Measurements from ENCODE around the gene NCL. TPM values are rescaled to one million over a fixed set of nuclear protein-coding genes. Genes with fewer than 3 reads are reported as not detected.

NCL gene
- total and polyA plus RNA-seq, 2 of the 13 experiments (the other 11 are each of a cell fraction or from before 2014, with no cell fraction given) = 105 to 779 TPM

DNA sequence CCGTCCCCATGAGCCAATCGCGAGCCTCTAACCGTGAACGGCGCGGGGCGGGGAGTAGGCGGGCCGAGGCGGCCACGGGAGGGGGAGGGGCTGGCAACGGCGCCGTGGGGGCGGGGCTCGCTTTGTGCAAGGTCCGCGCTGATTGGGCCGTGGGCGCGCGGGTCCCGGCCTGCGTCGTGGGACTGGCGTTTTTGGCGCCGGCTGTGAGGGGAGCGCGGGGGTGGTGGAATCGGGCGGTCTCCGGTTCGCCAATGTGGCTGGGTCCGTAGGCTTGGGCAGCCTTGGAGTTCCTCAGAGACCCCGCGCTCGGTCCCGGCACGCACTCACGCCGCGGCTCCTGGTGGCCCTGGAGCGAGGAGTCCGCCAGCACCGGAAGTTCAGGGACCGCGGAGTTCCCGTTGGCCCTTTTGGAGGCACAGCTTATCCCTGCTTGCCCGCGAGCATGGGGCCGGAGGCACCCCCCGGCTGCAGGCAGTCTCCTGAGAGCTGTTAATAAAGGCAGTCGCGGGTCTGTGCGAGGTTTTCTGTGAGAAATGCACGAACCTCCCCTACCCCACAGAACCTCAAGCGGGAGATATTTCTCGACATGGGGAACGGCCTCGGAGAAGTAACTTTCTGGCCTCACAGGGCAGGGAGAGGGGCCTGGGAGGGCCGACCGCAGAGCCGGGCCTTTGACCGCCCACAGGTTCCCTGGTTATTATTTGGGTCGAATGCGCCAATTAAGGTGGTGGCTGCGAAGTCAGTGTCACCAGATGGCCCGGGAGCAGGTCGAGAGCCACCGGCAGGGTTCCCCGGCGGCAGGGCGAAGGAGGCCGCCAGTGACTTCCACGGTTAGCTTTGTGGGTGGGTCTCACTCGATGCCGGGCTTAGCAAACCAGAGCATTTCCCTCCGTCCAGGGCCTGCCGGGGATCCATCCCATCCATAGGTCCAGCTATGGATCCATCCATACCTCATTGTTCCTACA, 574 bp upstream of the NCL start (continued):
- TF ChIP-seq, protein P1, sequence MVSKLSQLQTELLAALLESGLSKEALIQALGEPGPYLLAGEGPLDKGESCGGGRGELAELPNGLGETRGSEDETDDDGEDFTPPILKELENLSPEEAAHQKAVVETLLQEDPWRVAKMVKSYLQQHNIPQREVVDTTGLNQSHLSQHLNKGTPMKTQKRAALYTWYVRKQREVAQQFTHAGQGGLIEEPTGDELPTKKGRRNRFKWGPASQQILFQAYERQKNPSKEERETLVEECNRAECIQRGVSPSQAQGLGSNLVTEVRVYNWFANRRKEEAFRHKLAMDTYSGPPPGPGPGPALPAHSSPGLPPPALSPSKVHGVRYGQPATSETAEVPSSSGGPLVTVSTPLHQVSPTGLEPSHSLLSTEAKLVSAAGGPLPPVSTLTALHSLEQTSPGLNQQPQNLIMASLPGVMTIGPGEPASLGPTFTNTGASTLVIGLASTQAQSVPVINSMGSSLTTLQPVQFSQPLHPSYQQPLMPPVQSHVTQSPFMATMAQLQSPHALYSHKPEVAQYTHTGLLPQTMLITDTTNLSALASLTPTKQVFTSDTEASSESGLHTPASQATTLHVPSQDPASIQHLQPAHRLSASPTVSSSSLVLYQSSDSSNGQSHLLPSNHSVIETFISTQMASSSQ (IDR thresholded peaks at IDR 0.05; ENCODE audit: low read depth) = no peak
- TF ChIP-seq, protein P1 (CRISPR knock-in tag; IDR thresholded peaks at IDR 0.05; ENCODE audit: borderline replicate concordance) = no peak
- 0 out of 2 replicates have a peak, but pooled peaks have one; percentile 10 for TF ChIP-seq ZBTB3 (CRISPR knock-in tag; IDR thresholded peaks at IDR 0.05; ENCODE audit: borderline replicate concordance, low read depth)
- no peak for TF ChIP-seq EP300 (IDR thresholded peaks at IDR 0.05; ENCODE audit: low read depth in 2 of 2, low read length in 2 of 2)
- TF ChIP-seq EP300 (CRISPR knock-in tag; IDR thresholded peaks at IDR 0.05; ENCODE audit: borderline replicate concordance) = no peak
- TF ChIP-seq ZNF484 (CRISPR knock-in tag; IDR thresholded peaks at IDR 0.05; ENCODE audit: borderline replicate concordance, low read depth) = no peak
- TF ChIP-seq ZBTB7A (CRISPR knock-in tag; IDR thresholded peaks at IDR 0.05) = 0 out of 2 replicates have a peak, but pooled peaks have one; percentile 11
- TF ChIP-seq MZF1 (CRISPR knock-in tag; IDR thresholded peaks at IDR 0.05; ENCODE audit: borderline replicate concordance) = peak; percentile 94
- TF ChIP-seq SOX6 (IDR thresholded peaks at IDR 0.05) = no peak
- peak; percentile 56 for TF ChIP-seq SOX6 (CRISPR knock-in tag; IDR thresholded peaks at IDR 0.05)
- TF ChIP-seq SPEN (CRISPR knock-in tag; IDR thresholded peaks at IDR 0.05; ENCODE audit: low read depth) = peak; percentile 50; the same call in 1 of the 2 replicates
- TF ChIP-seq, protein P2, sequence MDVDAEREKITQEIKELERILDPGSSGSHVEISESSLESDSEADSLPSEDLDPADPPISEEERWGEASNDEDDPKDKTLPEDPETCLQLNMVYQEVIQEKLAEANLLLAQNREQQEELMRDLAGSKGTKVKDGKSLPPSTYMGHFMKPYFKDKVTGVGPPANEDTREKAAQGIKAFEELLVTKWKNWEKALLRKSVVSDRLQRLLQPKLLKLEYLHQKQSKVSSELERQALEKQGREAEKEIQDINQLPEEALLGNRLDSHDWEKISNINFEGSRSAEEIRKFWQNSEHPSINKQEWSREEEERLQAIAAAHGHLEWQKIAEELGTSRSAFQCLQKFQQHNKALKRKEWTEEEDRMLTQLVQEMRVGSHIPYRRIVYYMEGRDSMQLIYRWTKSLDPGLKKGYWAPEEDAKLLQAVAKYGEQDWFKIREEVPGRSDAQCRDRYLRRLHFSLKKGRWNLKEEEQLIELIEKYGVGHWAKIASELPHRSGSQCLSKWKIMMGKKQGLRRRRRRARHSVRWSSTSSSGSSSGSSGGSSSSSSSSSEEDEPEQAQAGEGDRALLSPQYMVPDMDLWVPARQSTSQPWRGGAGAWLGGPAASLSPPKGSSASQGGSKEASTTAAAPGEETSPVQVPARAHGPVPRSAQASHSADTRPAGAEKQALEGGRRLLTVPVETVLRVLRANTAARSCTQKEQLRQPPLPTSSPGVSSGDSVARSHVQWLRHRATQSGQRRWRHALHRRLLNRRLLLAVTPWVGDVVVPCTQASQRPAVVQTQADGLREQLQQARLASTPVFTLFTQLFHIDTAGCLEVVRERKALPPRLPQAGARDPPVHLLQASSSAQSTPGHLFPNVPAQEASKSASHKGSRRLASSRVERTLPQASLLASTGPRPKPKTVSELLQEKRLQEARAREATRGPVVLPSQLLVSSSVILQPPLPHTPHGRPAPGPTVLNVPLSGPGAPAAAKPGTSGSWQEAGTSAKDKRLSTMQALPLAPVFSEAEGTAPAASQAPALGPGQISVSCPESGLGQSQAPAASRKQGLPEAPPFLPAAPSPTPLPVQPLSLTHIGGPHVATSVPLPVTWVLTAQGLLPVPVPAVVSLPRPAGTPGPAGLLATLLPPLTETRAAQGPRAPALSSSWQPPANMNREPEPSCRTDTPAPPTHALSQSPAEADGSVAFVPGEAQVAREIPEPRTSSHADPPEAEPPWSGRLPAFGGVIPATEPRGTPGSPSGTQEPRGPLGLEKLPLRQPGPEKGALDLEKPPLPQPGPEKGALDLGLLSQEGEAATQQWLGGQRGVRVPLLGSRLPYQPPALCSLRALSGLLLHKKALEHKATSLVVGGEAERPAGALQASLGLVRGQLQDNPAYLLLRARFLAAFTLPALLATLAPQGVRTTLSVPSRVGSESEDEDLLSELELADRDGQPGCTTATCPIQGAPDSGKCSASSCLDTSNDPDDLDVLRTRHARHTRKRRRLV (CRISPR knock-in tag; IDR thresholded peaks at IDR 0.05) = peak; percentile 89
- TF ChIP-seq, protein P3, sequence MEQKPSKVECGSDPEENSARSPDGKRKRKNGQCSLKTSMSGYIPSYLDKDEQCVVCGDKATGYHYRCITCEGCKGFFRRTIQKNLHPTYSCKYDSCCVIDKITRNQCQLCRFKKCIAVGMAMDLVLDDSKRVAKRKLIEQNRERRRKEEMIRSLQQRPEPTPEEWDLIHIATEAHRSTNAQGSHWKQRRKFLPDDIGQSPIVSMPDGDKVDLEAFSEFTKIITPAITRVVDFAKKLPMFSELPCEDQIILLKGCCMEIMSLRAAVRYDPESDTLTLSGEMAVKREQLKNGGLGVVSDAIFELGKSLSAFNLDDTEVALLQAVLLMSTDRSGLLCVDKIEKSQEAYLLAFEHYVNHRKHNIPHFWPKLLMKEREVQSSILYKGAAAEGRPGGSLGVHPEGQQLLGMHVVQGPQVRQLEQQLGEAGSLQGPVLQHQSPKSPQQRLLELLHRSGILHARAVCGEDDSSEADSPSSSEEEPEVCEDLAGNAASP (CRISPR knock-in tag; IDR thresholded peaks at IDR 0.05; ENCODE audit: borderline replicate concordance) = no peak
- TF ChIP-seq MLLT10 (CRISPR knock-in tag; IDR thresholded peaks at IDR 0.05) = 0 out of 2 replicates have a peak, but pooled peaks have one; percentile 56
- peak; percentile 72; the same call in 1 of the 2 replicates for TF ChIP-seq ZNF564 (CRISPR knock-in tag; IDR thresholded peaks at IDR 0.05)

Measured in HepG2 (cell line).